ENCODE data around the gene MMP11. TPM values are rescaled to one million over a fixed set of nuclear protein-coding genes. Genes with fewer than 3 reads are reported as not detected.

MMP11 gene
- total and polyA plus RNA-seq, 2 experiments from 2014 or later: 25.2 to 36.2 TPM

GRCh38 chr22:23803001-23803819, 30.6 kb downstream of the MMP11 start:
- Histone ChIP-seq H3K9me2 (replicated peaks; ENCODE audit: insufficient read depth) (no peaks in the 10 kb centered on the region), H3K79me2 (peaks cover under 1% of the 10 kb centered on the region), H3K27me3 (no peaks in the 10 kb centered on the region), H3K4me3 (no peak overlapping the region), H3K9me3 (ENCODE audit: low read depth) (no peaks in the 10 kb centered on the region), H2AFZ (no peak overlapping the region), H3K4me1 (ENCODE audit: insufficient read depth) (no peaks in the 10 kb centered on the region), H4K20me1 (ENCODE audit: insufficient read depth, poor library complexity, severe bottlenecking) (peaks cover 5% of the 10 kb centered on the region), H3K27ac (no peak overlapping the region), H3K4me2 (no peak overlapping the region), H3K36me3 (replicated peaks; ENCODE audit: insufficient read depth, low read depth) (no peaks in the 10 kb centered on the region)
- DNase-seq (ENCODE audit: low spot score): no peak
- WGBS (ENCODE audit: low lambda C conversion rate, missing lambda C conversion rate): 86% methylated on average over 21 of the region's 21 CpGs
- TF ChIP-seq EZH2 (IDR thresholded peaks at IDR 0.05; ENCODE audit: borderline replicate concordance): no peak
- TF ChIP-seq EZH2phosphoT487 (IDR thresholded peaks at IDR 0.05; ENCODE audit: low read depth, severe bottlenecking, unreplicated experiment): no peak
- TF ChIP-seq CTCF (IDR thresholded peaks at IDR 0.05; ENCODE audit: poor library complexity): no peak

GRCh38 chr22:23804781-23805291, 32.2 kb downstream of the MMP11 start:
- H3K27ac ChIP-seq: peak overlapping the region; percentile 66
- no peaks in the 10 kb centered on the region for H3K4me1 ChIP-seq (ENCODE audit: insufficient read depth)
- no peak for TF ChIP-seq EZH2 (IDR thresholded peaks at IDR 0.05; ENCODE audit: borderline replicate concordance)
- peak; percentile 7 for TF ChIP-seq CTCF (IDR thresholded peaks at IDR 0.05; ENCODE audit: poor library complexity)
- TF ChIP-seq EZH2phosphoT487 (IDR thresholded peaks at IDR 0.05; ENCODE audit: low read depth, severe bottlenecking, unreplicated experiment): no peak
- H3K79me2 ChIP-seq: no peaks in the 10 kb centered on the region
- no peak overlapping the region for H2AFZ ChIP-seq
- H3K36me3 ChIP-seq (replicated peaks; ENCODE audit: insufficient read depth, low read depth): no peaks in the 10 kb centered on the region
- H3K27me3 ChIP-seq: no peaks in the 10 kb centered on the region
- no peaks in the 10 kb centered on the region for H3K9me2 ChIP-seq (replicated peaks; ENCODE audit: insufficient read depth)
- 47% methylated on average over 12 of the region's 12 CpGs for WGBS (ENCODE audit: low lambda C conversion rate, missing lambda C conversion rate)
- H3K4me3 ChIP-seq: no peak overlapping the region
- H4K20me1 ChIP-seq (ENCODE audit: insufficient read depth, poor library complexity, severe bottlenecking): peaks cover 5% of the 10 kb centered on the region
- H3K4me2 ChIP-seq: no peak overlapping the region
- H3K9me3 ChIP-seq (ENCODE audit: low read depth): no peaks in the 10 kb centered on the region
- DNase-seq (ENCODE audit: low spot score): peak; percentile 50

- WGBS (ENCODE audit: low lambda C conversion rate, missing lambda C conversion rate): 100% methylated on average over 1 of the region's 1 CpG
- no peaks in the 10 kb centered on the region for H4K20me1 ChIP-seq (ENCODE audit: insufficient read depth, poor library complexity, severe bottlenecking)
- no peaks in the 10 kb centered on the region for H3K36me3 ChIP-seq (replicated peaks; ENCODE audit: insufficient read depth, low read depth)
These were observed 34.2 kb downstream of the MMP11 start for GRCh38 chr22:23806837-23807236.

More at GRCh38 chr22:23806837-23807236, 34.2 kb downstream of the MMP11 start:
- H3K9me2 ChIP-seq (replicated peaks; ENCODE audit: insufficient read depth): no peaks in the 10 kb centered on the region
- H3K4me3 ChIP-seq: no peak overlapping the region
- H3K4me1 ChIP-seq (ENCODE audit: insufficient read depth): no peaks in the 10 kb centered on the region
- H3K79me2 ChIP-seq: no peaks in the 10 kb centered on the region
- TF ChIP-seq CTCF (IDR thresholded peaks at IDR 0.05; ENCODE audit: poor library complexity) (no peak), EZH2phosphoT487 (IDR thresholded peaks at IDR 0.05; ENCODE audit: low read depth, severe bottlenecking, unreplicated experiment) (no peak), EZH2 (IDR thresholded peaks at IDR 0.05; ENCODE audit: borderline replicate concordance) (no peak)
- H3K9me3 ChIP-seq (ENCODE audit: low read depth): no peaks in the 10 kb centered on the region
- H3K27me3 ChIP-seq: no peaks in the 10 kb centered on the region
- no peak for DNase-seq (ENCODE audit: low spot score)
- no peak overlapping the region for H3K4me2 ChIP-seq
- H3K27ac ChIP-seq: no peak overlapping the region
- no peak overlapping the region for H2AFZ ChIP-seq
